ENCODE data around the gene APBA3.

DNA sequence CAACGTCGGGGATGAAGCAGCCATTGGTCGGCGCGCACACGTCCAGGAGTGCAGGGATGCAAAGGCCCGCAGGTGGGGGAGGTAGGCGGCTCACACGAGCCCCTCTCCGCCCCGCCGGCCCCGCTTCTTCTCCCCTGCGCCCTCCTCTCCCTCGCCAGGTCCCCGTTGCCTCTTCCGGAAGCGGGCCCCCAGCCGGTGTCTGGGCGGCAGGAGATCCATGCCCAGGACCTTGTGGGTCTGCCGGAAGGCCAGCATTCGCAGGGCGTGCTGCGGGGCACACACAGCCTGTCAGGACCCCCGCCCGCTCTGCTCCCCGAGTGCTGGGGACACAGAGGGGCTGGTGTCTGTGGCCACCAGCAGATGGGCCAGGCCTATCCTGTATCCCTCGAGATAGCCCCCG is 44.4 kb upstream of the APBA3 start:
- TF ChIP-seq POLR2A (IDR thresholded peaks at IDR 0.05; ENCODE audit: low read length) (no peak), GATA1 (IDR thresholded peaks at IDR 0.05; ENCODE audit: low read depth, low read length) (no peak)

Measured in erythroblast (primary cell).